C4-2B (cell line): Measurements from ENCODE around the gene DTD1.

Experiments used
- ZFX ChIP-seq: fragments of 450-650 bp; IDR thresholded peaks from 2 replicates; pipeline ENCODE4 v1.6.1; 2017
- TF ChIP-seq, protein P1 (sequence below): fragments of 450-650 bp; conservative IDR thresholded peaks from 2 replicates; pipeline ENCODE4 v1.5.1; 2017; ENCODE audit warnings: mild to moderate bottlenecking

- TF ChIP-seq, protein P1, sequence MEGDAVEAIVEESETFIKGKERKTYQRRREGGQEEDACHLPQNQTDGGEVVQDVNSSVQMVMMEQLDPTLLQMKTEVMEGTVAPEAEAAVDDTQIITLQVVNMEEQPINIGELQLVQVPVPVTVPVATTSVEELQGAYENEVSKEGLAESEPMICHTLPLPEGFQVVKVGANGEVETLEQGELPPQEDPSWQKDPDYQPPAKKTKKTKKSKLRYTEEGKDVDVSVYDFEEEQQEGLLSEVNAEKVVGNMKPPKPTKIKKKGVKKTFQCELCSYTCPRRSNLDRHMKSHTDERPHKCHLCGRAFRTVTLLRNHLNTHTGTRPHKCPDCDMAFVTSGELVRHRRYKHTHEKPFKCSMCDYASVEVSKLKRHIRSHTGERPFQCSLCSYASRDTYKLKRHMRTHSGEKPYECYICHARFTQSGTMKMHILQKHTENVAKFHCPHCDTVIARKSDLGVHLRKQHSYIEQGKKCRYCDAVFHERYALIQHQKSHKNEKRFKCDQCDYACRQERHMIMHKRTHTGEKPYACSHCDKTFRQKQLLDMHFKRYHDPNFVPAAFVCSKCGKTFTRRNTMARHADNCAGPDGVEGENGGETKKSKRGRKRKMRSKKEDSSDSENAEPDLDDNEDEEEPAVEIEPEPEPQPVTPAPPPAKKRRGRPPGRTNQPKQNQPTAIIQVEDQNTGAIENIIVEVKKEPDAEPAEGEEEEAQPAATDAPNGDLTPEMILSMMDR: no peak
- no peak for TF ChIP-seq ZFX
Measured at GRCh38 chr20:18731940-18732339, 144.1 kb downstream of the DTD1 start.
